Measurements from ENCODE around the gene SERGEF.

SERGEF gene

DNA sequence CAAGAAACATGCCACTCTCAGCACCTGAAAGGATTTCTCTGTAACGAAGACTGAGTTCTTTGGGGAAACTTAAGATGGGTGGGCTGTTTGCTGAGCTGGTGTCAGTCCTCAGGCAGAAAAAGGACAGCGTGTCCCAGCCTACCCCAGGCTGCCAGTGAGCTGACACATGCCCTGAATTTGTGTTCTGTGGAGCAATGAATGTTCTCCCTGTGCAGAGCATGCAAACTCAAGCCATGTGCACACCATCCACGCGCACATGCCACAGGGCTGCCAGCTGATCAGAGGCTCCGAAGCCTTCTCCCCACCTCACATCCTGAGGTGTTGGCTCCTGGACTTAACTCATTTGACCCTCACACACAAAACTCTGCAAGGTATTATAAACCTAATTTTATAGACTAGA, 173.4 kb downstream of the SERGEF start:
- no peak overlapping the region for H3K27ac ChIP-seq (replicated peaks)

DNA sequence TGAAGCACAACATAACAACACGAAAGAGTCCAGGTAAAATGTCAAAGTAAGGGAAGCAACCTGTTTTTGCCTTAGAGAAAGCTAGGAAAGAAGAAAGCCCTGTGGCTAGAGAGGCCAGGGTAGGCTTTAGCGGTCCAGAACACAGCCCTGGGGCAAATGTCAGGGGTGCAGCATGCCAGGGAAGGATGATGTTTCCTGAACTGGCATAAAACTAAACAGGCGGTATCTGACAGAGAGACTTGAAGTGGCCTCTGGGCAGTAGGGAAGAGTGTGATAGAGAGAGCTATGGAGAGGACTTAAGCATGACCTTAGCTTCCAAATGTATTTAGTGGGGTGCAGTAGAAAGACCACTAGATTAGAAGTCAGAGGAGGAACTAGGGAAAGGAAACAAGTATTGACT, 174.7 kb downstream of the SERGEF start:
- Histone ChIP-seq H3K27ac (replicated peaks) (no peak overlapping the region), H3K27me3 (ENCODE audit: insufficient read depth, poor library complexity, severe bottlenecking) (no peaks in the 10 kb centered on the region), H3K4me3 (replicated peaks; ENCODE audit: insufficient read depth, low read length) (no peak overlapping the region)
- no peak for TF ChIP-seq POLR2AphosphoS5 (IDR thresholded peaks at IDR 0.05; ENCODE audit: low read depth)
- no peak for TF ChIP-seq CTCF (IDR thresholded peaks at IDR 0.05; ENCODE audit: insufficient read depth, low read length)
- no peak for TF ChIP-seq GABPA (IDR thresholded peaks at IDR 0.05; ENCODE audit: low read depth)
- TF ChIP-seq SPI1 (IDR thresholded peaks at IDR 0.05; ENCODE audit: borderline replicate concordance, low read depth): no peak
- TF ChIP-seq, protein P1, sequence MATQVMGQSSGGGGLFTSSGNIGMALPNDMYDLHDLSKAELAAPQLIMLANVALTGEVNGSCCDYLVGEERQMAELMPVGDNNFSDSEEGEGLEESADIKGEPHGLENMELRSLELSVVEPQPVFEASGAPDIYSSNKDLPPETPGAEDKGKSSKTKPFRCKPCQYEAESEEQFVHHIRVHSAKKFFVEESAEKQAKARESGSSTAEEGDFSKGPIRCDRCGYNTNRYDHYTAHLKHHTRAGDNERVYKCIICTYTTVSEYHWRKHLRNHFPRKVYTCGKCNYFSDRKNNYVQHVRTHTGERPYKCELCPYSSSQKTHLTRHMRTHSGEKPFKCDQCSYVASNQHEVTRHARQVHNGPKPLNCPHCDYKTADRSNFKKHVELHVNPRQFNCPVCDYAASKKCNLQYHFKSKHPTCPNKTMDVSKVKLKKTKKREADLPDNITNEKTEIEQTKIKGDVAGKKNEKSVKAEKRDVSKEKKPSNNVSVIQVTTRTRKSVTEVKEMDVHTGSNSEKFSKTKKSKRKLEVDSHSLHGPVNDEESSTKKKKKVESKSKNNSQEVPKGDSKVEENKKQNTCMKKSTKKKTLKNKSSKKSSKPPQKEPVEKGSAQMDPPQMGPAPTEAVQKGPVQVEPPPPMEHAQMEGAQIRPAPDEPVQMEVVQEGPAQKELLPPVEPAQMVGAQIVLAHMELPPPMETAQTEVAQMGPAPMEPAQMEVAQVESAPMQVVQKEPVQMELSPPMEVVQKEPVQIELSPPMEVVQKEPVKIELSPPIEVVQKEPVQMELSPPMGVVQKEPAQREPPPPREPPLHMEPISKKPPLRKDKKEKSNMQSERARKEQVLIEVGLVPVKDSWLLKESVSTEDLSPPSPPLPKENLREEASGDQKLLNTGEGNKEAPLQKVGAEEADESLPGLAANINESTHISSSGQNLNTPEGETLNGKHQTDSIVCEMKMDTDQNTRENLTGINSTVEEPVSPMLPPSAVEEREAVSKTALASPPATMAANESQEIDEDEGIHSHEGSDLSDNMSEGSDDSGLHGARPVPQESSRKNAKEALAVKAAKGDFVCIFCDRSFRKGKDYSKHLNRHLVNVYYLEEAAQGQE (IDR thresholded peaks at IDR 0.05; ENCODE audit: insufficient replicate concordance, low read depth): no peak
- DNase-seq (ENCODE audit: low read depth in 1 of 2, low spot score in 1 of 2): no peak

More for the DNA sequence above, 173.4 kb downstream of the SERGEF start:
- no peaks in the 10 kb centered on the region for H3K27me3 ChIP-seq (ENCODE audit: insufficient read depth, poor library complexity, severe bottlenecking)
- no peak overlapping the region for H3K4me3 ChIP-seq (replicated peaks; ENCODE audit: insufficient read depth, low read length)
- no peak for DNase-seq (ENCODE audit: low read depth in 1 of 2, low spot score in 1 of 2)
- no peak for TF ChIP-seq GABPA (IDR thresholded peaks at IDR 0.05; ENCODE audit: low read depth)
- TF ChIP-seq SPI1 (IDR thresholded peaks at IDR 0.05; ENCODE audit: borderline replicate concordance, low read depth): no peak
- TF ChIP-seq, protein P1 (IDR thresholded peaks at IDR 0.05; ENCODE audit: insufficient replicate concordance, low read depth): no peak
- no peak for TF ChIP-seq CTCF (IDR thresholded peaks at IDR 0.05; ENCODE audit: insufficient read depth, low read length)
- TF ChIP-seq POLR2AphosphoS5 (IDR thresholded peaks at IDR 0.05; ENCODE audit: low read depth): no peak

GRCh38 chr11:17831883-17832282, 181.0 kb downstream of the SERGEF start:
- Histone ChIP-seq H3K27me3 (ENCODE audit: insufficient read depth, poor library complexity, severe bottlenecking) (no peaks in the 10 kb centered on the region), H3K4me3 (replicated peaks; ENCODE audit: insufficient read depth, low read length) (no peak overlapping the region), H3K27ac (replicated peaks) (no peak overlapping the region)
- no peak for DNase-seq (ENCODE audit: low read depth in 1 of 2, low spot score in 1 of 2)
- TF ChIP-seq GABPA (IDR thresholded peaks at IDR 0.05; ENCODE audit: low read depth) (no peak), CTCF (IDR thresholded peaks at IDR 0.05; ENCODE audit: insufficient read depth, low read length) (no peak), SPI1 (IDR thresholded peaks at IDR 0.05; ENCODE audit: borderline replicate concordance, low read depth) (no peak), POLR2AphosphoS5 (IDR thresholded peaks at IDR 0.05; ENCODE audit: low read depth) (no peak)
- TF ChIP-seq, protein P1 (IDR thresholded peaks at IDR 0.05; ENCODE audit: insufficient replicate concordance, low read depth): no peak

All from HL-60 (cell line).